GOT3 (cell line): ENCODE data around the gene RNF32.
"Not testable (repeated sequence)": the region's sequence is repeated elsewhere in the genome, so short reads cannot be mapped to it uniquely, and the experiment has no call there.

Experiments
- DNase-seq: peaks from one replicate; lab custom pipeline; 2025; ENCODE audit warnings: mixed read lengths; lab: John Stamatoyannopoulos, UW

The RNF32 gene

GRCh38 chr7:156676263-156676662, 35.7 kb downstream of the RNF32 start:
- no peak for DNase-seq

- DNase-seq: no peak
Observed at GRCh38 chr7:156677374-156678054, 36.9 kb downstream of the RNF32 start.

- no peak for DNase-seq
Observed at GRCh38 chr7:156680281-156680680, 39.7 kb downstream of the RNF32 start.

- no peak for DNase-seq
Observed at GRCh38 chr7:156682928-156683327, 42.4 kb downstream of the RNF32 start.

GRCh38 chr7:156684251-156684650, 43.7 kb downstream of the RNF32 start:
- DNase-seq: no peak

- DNase-seq: no peak
Observed at GRCh38 chr7:156684661-156685060, 44.1 kb downstream of the RNF32 start.

GRCh38 chr7:156691764-156692163, 51.2 kb downstream of the RNF32 start:
- no peak for DNase-seq

- DNase-seq: no peak
Observed at GRCh38 chr7:156692849-156693248, 52.3 kb downstream of the RNF32 start.

GRCh38 chr7:156693627-156694026, 53.1 kb downstream of the RNF32 start:
- DNase-seq: no peak

GRCh38 chr7:156697283-156697682, 56.7 kb downstream of the RNF32 start:
- not testable (repeated sequence) for DNase-seq

- not testable (repeated sequence) for DNase-seq
Observed at GRCh38 chr7:156698512-156698911, 57.9 kb downstream of the RNF32 start.

GRCh38 chr7:156701787-156702186, 61.2 kb downstream of the RNF32 start:
- DNase-seq: not testable (repeated sequence)

GRCh38 chr7:156702399-156702798, 61.8 kb downstream of the RNF32 start:
- DNase-seq: no peak

- DNase-seq: no peak
Observed at GRCh38 chr7:156703209-156703608, 62.6 kb downstream of the RNF32 start.

- no peak for DNase-seq
Observed at GRCh38 chr7:156703773-156704482, 63.4 kb downstream of the RNF32 start.

GRCh38 chr7:156722043-156722826, 81.7 kb downstream of the RNF32 start:
- no peak for DNase-seq

- DNase-seq: no peak
Observed at GRCh38 chr7:156725073-156725472, 84.5 kb downstream of the RNF32 start.

- no peak for DNase-seq
Observed at GRCh38 chr7:156725936-156726335, 85.4 kb downstream of the RNF32 start.
